Hematopoietic multipotent progenitor cell treated with erythropoietin and hydrocortisone succinate and interleukin-3 and kit ligand, for 6 days (in vitro differentiated cells): ENCODE measurements around the gene EGLN1.
A peak's percentile ranks its signal among the peaks of the same experiment; 100 is the strongest.

Experiments used
- DNase-seq: peaks from one replicate; pipeline ENCODE4 v3.0.0-alpha.2; 2015

The EGLN1 gene

DNA sequence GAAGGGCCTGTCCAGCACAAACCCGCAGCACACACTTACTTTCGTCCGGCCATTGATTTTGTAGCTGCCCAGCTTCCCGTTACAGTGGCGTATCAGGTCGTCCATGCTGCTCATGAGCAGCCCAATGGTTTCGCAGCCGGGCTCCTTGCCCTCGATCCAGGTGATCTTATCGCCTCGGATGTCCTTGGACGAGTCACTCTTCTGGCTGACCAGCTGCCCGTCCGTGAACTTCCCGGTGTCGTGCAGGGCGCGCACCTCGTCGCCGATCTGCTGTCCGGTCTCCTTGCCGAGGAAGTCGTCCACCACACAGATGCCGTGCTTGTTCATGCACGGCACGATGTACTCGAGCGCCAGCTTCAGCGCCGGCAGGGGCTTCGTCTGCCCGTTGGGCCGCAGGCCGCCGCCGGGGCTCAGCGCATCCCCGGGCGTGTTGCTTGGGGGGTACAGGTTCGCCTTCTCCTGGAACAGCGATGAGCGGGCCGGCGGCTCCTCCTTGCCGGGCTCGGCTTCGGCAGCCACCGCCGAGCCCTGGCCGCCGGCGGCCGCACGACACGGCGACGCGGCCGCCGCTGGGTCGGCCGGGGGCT is 1.0 kb downstream of the EGLN1 start:
- peak; percentile 47 for DNase-seq

- peak; percentile 36 for DNase-seq
These were observed 1.7 kb downstream of the EGLN1 start for GRCh38 chr1:231420299-231420958.

DNA sequence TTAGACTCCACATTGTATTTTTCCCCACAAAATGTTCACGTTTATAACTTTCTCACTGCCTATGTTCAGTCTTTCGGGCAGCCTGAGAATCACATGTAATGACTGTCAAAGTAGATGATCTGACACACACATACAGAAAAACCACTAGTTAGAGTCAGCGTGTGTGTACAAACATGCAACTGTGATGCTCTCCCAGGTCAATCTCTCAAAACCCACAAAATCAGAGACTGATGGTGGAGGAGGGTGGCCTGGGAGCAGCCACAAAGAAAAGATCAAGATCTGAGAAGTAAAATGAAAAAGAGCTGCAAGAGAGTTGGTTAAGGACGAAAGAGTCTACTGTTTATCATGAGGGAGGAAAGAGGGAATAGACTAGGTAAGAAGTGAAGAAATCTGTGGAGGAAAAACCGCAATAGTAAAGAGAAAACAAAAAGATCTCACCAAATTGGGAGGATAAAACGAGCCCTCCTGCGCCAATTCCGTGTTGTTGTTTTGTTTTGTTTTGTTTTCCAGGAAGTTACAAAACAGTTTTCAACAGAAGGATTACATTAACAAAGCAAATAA is 2.3 kb downstream of the EGLN1 start:
- no peak for DNase-seq

DNA sequence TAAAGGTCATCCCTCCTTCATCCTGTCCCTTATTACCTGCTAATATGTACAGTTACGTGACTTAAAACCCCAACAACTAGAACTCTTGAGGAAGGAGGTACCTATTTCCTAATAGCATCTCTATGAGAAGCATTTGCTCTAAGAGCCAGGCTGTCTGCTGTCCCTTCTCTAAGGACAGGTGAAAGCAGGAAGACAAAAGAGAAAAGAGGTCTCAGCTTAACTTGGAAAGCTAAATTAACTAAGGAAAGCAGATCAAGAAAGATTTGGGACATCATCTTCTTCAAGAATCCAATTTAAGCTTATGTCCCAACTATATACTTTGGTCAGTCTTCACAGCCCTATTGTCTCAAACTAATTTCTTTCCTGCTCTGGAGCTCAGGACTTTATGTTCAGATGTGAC is 2.9 kb downstream of the EGLN1 start:
- no peak for DNase-seq

- no peak for DNase-seq
These were observed 3.4 kb downstream of the EGLN1 start for GRCh38 chr1:231418741-231419107.

DNA sequence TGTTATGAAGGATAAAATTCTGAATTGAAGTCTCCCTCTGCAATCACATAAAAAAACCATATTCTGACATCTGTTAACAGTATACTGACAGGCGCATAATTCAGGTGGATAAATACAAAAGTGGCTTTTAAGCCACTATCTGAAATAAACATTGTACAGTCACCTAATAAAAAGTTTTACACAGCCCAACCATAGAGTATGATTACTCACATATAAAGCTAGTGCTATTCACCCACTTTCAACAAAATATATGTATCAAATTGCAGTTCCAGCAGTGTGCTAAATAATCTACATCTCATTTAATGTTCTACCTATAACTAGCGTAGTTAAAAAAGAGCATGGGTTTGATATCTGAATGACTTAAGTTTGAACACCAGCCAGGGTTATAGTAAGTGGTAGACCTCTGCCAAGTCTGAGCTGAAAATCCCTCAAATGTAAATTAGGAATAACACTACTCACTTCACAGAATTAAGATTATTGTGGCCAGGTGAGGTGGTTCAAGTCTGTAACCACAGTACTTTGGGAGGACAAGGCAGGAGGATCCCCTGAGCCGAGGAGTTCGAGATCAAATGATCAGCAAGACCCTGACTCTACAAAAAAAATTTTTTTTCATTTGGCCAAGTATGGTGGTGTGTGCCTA is 3.9 kb downstream of the EGLN1 start:
- DNase-seq: no peak

DNA sequence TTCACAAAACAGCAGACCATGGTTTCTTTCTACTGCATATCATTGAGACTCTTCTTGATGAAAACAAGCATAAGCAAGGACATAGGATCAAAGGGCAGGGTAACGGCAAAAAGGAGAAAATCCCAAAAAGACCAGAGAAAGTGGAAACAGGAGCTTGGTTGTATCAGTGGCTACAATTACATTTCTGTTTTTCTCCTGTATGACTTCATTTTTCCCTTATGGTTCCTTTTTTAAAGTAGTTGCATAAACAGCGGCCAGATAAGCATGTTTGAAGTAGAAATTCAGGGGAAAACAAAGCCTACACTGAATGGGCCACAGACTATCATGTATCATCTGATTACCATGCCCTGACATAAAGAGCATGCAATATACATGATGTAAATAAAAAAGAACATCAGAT is 4.6 kb downstream of the EGLN1 start:
- DNase-seq: no peak

GRCh38 chr1:231416901-231417300 is 5.2 kb downstream of the EGLN1 start:
- DNase-seq: no peak

DNA sequence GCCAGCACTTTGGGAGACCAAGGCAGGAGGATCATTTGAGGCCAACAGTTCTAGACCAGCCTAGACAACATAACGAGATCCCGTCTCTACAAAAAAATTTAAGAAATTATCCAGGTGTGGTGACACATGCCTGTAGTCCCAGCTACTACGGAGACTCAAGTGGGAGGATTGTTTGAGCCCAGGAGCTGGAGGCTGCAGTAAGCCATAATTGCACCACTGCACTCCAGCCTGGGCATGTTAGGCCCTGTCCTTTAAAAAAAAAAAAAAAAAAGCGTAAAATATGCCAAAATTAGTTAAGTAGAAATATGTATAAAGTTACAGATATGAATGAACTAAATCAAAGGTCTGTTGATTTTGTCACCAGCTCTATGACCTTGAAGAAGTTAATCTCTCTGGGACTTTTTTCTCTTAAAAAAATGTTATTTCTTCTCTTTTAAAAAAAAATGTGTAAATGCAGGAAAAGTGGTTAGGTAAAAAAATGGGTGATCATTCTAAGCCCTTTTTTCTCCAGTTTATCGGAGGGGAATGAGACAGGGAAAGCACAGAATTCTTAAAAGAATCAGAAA is 7.0 kb downstream of the EGLN1 start:
- DNase-seq: no peak

DNA sequence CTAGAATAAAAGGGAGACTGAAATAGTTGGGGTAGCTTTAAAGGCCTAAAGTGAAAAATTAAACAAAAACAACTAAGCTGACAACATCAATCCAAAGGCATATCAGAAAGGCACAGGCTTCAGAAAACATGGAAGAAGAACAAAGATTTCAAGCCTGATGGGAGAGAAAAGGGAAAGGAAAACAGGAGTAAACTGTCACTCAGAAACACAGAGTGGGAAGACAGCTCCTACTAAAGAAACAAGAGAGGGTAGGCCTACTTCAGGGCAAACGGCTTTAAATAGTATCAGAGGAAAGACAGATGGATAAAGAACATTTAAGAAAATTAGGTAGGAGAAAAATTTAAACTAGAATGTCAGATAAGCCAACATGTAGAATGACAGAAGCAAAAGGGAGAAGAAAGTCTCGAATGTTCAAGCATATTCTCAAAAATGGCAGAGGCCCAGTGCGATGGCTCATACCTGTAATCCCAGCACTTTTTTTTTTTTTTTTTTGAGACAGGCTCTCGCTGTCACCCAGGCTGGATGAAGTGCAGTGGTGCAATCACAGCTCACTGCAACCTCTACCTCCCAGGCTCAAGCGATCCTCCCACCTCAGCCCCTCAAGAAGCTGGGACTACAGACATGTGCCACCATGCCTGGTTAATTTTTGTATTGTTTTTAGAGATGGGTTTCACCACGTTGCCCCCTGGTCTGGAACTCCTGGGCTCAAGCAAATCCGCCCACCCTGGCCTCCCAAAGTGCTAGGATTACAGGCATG is 7.6 kb downstream of the EGLN1 start:
- DNase-seq: no peak

DNA sequence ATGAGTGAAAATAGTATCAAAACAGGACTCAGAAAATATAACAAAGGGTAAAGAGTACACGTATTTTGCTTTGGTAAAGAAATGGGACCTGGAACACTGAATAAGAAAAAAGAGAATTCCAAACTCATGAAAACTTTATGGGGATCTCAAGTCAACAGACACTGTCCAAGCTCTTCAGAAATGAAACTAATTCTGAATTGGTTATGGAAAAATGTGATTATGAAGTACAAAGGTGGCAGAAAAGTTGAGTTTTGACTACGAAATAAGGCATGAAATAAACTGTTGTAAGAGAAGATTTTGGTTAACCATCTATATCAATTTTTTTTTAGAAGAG is 8.4 kb downstream of the EGLN1 start:
- DNase-seq: no peak

DNA sequence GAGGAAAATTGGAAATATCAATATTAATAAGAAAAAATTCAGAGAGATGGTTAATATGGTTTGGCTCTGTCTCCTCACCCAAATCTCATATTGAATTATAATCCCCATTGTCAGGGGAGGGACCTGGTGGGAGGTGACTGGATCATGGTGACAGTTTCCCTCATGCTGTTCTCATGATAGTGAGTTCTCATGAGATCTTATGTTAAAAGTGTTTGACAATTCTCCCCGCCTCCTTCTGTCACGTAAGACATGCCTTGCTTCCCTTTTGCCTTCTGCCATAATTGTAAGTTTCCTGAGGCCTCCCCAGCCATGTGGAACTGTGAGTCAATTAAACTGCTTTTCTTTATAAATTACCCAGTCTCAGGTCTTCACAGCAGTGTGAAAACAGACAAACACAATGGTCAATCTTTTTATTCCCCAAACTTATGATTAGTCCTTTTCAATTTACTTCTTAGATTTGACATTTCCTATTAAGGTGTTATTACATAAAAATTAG is 11.0 kb downstream of the EGLN1 start:
- DNase-seq: no peak

GRCh38 chr1:231410036-231410612 is 12.0 kb downstream of the EGLN1 start:
- no peak for DNase-seq

DNA sequence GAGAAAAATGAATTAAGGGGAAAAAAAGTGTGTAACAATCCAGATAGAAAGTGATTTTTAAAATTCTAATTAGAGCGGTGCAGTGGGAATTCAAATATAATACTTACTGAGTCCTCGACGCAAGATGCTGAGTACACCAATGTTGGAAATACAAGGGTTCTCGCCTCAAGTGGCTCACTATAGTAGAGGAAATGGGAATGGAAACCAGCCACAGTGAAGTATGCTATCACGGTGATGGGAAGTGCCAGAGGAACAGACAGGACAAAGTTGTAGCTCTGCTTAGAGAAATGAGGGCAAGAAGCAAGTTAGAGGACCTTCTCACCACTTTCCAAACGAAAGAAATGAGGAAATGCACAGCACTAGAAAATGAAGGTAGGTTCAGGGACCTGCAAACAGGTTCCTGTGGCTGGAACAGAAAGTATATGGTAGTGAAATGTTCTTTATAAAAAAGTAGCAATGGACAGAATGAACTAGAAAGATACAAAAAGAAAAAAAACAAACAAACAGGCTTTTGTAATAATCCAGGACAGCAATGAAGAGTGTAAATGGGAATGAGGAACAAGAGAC is 13.5 kb downstream of the EGLN1 start:
- DNase-seq: no peak

DNA sequence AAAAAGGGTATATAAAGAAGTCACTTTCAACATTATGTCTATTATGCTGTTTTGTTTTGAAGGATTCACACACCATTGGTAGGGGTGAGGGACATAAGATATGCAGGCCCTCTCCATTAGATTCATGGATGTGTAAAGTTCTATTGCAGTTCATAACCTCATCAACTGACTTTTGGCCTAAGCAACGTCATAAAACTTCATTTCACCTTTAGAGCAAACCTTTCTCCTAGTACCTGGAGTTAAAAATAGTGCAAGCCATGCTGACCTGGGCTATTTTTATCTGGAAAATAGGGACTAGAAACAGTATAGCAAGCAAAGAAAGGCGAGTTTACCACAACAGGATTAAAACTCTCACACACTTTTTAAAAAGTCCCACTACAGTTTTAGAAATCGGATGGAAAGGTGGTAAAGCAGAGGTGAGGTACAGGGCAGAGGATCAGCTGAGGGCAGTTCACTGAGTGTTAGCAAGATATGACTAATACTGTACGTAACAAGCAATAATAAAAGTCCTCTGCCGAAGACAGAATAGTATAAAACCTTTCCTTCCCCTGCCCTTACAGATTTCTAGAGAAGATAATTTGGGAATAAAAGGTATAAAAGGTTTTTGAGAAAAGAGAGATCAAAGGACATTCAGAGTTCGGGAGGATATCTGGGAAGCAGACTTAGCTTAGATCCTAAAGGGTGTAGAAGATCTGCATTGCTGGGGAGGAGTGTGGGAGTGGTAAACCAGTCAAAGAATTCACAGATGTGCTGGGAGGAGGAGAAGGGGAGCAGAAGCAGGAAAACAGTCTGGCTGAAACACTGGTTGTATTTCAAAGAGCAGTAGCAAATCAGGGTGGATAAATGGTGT is 14.3 kb downstream of the EGLN1 start:
- DNase-seq: no peak

DNA sequence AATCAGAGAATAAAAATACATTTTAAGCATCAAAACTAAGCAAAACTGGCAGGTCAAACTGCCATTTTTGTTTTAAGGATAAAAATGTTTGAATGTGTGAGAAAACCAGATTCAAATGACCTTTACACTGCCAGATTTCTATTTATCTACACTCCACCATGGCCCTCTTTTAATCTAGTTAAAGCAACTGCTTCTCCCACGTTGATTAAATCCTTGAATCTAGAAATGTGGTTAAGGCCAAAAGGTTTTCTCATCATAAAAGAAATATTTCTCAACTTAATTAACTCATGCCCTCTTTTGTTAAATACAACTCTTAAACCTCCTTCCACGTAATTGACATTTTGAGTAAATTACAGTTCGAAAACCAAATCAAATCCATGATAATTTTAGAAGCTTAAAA is 15.0 kb downstream of the EGLN1 start:
- DNase-seq: no peak

GRCh38 chr1:231404318-231404717 is 17.8 kb downstream of the EGLN1 start:
- no peak for DNase-seq

DNA sequence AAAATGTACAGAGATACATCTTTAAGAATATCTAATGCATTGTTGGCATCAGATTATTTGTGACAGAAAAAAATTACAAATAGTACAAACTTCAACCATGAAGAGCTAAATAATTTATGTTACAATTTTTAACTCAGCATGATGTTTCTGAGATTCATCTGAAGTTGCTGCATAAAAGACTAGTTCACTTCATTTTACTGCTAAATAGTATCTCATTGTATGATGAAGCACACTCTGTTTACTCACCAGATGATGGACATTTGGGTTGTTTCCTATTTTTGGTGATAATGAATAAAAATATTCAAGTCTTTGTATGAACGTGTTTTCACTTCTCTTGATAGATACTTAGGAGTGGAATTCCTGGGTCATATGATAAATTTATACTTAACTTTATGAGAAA is 20.6 kb downstream of the EGLN1 start:
- no peak for DNase-seq

GRCh38 chr1:231397886-231398671 is 24.0 kb downstream of the EGLN1 start:
- DNase-seq: no peak

DNA sequence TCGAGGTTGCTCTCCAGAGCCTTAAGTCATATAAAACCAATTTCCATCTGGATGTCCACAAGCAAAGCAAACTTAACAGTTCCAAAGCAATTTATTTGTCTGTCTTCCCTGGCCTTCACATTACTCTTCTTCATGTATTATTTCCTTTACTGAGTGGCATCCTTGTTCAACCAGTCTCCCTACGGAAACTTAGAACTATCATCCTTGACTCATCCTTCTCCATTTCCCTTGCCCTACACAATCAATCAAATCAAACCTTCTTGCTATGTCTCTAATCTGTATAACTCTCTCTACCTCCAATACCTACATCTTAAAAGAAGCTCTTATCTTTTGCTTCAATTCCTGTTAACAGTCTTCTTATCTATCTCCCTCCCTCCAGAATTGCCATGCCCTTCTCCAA is 25.4 kb downstream of the EGLN1 start:
- DNase-seq: no peak

DNA sequence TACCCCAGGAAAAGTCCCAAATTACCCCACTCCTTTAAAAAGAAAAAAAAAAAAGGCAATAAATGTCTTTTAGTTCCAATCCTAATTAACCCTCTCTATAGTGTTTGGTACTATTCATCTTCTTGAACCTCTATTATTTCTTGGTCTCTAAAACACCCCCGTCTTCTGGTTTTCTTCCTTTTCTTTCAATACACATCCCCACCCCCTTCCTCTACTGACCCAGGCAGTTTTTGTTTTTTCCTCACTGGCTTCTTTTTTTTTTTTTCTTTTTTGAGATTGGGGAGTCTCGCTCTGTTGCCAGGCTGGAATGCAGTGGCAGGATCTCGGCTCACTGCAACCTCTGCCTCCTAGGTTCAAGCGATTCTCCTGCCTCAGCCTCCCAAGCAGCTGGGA is 26.1 kb downstream of the EGLN1 start:
- DNase-seq: no peak
